Activated T-cell treated with anti-CD3 and anti-CD28 coated beads, Interleukin-2, amount 50 U/mL, for 1 hour (primary cell): Measurements from ENCODE around the gene DBI.
"Not testable (repeated sequence)": the region's sequence is repeated elsewhere in the genome, so short reads cannot be mapped to it uniquely, and the experiment has no call there.

ENCODE experiments used
- DNase-seq: peaks from one replicate; pipeline ENCODE4 v3.0.0-alpha.2; 2020

DBI gene

GRCh38 chr2:119402645-119403560 lies 36.1 kb downstream of the DBI start:
- no peak for DNase-seq

GRCh38 chr2:119403618-119404017 lies 36.8 kb downstream of the DBI start:
- DNase-seq = not testable (repeated sequence)

DNA sequence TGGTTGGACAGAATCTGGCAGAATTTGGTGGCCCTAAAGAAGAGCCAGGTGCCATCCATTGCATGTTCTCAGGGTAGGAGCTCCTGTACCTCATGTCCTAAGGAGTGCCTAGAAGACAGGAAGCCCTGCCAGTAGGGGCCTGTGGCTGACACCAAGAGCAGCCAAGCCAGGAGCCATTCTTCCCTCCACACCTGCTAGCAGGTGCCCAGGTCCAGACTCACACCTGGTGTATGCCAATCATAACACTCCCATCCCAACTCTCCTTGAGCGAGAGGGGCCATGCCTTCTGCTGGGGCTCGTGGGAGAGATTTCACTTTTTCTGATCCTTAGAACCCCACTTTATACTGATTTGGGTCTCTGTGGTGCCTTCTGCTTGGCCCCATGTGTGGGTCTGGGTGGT lies 38.4 kb downstream of the DBI start:
- no peak for DNase-seq

DNA sequence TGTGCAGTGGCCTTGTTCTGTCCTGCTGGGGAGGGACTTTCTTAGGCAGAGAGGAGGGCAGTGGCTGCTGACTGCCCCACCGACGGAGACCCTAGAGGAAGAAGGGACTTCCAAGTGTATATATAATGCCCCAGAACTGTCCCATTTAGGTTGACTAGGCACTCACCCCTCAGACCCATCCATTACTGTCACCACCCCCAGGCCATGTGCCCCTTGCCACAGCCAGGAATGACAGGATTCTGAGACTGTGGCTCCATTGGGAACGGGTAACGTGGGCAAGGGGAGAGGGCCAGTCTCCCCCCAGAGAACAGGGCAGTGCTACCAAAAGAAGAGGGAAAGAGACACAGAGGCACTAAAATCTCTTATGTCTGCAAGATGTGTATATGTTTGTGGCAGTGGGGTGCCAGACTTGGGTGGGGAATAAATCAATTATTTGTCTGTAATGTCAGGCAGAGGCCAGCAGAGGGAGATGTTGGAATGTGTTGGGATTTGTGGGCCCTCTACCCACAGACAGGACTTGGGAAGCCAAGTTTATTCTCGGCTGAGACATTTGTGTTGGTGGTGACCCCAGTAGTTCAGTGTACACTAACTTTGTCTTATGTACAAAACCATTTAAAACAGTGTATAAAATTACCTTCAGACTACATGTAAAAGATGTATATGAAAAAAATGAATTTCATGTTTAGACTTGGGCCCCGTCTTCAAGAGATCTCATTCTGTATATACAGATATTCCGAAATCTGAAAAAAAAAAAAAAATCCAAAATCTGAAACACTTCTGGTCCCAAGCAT lies 40.8 kb downstream of the DBI start:
- DNase-seq = no peak

DNA sequence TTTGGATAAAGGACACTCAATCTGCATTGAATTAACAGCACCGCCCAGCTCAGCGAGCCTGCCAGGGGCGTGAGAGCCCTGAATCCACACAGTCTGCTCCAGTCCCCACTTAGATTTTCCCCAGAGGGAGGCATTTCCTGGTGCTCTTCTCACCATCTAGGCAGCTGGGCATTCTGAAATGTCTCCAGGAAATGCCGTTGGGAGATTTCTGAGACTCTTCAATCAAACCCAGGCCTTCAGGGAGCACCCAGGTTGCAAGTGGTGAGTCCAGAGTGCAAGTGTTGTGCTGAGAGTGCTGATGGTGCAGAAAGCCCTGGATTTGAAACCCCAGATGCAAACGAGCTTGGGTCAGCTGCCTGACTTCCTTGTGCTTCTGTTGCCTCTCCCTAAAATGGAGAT lies 41.4 kb downstream of the DBI start:
- DNase-seq = no peak

DNA sequence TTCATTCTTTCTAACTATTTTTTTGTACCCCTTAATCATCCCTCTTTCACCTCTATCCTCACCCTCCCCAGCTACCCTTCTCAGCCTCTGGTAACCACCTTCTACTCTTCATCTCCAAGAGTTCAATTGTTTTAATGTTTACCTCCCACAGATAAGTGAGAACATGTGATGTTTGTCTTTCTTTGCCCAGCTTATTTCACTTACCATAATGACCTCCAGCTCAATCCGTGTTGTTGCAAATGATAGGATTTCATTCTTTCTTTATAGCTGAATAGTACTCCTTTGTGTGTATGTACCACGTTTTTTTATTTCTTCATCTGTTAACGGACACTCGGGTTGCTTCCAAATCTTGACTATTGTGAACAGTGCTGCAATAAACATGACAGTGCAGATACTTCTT lies 42.7 kb downstream of the DBI start:
- DNase-seq = no peak

DNA sequence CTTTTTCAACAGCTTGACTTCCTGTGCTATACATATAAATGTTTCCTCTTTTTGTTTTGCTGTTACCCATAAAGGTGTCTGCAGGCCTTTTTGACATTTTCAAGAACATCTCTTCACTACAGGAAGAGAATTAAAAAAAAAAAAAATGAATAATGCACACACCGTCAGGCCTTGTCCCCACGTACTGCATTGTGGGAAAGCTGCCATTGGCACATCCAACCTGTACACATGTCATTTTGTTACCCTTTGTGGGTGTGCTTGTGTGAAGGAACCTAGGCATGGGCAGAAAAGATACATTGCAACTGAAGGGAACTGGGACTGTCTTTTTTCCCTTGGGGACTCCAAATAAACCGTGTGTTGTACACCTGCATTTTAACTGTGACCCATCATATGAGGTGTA lies 48.1 kb downstream of the DBI start:
- no peak for DNase-seq

DNA sequence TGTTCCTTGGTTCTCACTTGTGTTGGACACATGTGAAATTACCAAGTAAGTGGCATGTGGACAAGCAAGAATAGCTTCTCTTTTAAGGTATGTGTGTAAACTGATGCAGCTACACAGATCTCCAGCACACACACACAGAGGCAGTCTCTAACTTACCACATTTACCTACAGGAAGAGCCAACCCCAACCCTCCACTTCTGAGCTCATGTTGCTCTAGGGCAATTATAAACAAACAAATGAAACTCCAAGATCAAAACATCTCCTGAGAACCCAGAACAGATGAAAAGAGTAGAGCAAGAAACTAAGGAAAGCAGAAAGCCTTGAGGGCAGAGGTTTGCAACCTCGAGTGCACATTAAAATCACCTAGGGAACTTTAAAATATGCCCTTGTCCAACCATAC lies 48.9 kb downstream of the DBI start:
- DNase-seq = no peak

DNA sequence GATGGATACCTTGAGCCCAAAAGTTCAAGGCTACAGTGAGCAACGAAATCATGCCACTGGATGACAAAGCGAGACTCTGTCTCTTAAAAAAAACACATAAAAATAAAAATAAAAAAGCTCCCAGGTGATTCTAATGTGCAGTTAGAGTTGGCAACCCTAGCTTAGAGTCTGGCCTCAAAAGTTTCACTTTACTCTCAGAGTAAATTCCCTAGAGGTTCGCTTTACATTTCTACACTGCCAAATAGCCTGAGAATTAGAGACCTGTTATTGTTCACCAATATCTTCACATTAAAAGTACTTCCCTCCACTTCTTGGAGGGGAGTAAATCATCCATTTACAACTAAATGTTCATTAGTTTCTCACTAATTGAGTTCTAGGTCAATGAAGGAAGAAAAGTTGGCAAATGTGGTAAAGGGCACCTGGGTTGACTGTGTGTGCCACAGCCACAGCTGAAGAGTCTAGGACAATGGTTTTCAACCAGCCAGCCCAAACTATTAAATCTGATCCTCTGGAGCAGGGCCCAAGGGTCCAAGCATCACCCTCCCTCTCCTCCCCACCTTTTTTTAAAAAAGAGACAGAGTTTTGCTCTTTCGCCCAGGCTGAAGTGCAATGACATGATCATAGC lies 49.6 kb downstream of the DBI start:
- DNase-seq = no peak

GRCh38 chr2:119417908-119418307 lies 51.1 kb downstream of the DBI start:
- no peak for DNase-seq

DNA sequence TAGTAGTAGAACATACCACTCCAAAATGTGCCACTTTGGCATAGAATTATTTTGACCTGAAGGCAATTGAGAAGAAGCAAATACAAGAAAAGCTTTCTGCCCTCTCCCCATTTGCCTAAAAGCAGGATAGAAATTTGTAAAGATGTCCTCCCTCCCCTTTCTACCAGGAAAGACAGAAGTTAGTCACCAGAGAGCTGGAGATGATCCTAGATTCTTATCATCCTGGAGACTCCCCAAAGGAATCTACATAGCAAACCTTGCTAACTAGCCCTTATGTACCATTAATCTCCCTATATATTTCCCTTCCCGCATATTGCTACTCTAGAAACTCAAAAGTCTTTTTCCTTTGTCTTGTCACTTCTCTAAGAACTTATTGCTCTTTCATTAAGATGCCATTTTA lies 52.3 kb downstream of the DBI start:
- DNase-seq = no peak

DNA sequence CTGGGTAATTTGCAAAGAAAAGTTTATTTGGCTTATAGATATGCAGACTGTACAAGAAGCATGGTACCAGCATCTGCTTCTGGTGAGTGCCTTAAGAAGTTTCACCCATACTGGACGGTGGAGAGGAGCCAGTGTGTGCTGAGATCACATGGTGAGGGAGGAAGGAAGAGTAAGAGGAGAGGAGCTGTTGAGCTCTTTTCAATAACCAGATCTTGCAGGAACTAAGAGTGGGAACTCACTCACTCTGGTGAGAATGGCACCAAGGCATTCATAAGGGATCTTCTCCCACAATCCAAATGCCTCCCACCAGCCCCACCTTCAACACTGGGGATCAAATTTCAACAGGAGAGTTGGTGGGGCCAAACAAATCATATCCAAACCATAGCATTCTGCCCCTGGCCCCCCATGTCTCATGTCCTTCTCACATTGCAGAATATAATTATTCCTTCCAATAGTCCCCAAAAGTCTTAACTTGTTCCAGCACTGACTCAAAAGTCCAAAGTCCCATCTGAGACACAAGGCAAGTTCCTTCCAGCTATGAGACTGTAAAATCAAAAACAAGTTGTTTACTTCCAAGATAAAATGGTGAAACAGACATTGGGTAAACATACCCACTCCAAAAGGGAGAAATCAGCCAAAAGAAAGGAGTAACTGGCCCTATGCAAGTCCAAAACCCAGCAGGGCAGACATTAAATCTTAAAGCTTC lies 53.2 kb downstream of the DBI start:
- DNase-seq = no peak

DNA sequence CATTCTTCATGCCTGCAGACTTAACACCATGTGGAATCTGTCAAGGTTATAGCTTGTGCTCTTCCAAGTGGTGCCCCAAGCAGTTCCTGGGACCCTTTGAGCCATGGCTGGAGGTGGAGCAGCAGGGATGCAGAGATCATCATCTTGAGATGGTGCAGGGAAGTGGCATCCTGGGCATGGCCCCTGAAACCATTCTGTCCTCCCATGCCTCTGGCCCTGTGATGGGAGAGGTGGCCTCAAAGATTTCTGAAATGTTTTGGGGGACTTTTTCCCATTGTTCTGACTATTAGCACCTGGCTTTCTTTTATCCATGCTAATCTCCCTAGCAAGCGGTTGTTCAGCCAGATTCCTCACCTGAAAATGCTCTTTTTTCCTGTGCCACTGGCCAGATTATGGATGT lies 54.5 kb downstream of the DBI start:
- DNase-seq = no peak

DNA sequence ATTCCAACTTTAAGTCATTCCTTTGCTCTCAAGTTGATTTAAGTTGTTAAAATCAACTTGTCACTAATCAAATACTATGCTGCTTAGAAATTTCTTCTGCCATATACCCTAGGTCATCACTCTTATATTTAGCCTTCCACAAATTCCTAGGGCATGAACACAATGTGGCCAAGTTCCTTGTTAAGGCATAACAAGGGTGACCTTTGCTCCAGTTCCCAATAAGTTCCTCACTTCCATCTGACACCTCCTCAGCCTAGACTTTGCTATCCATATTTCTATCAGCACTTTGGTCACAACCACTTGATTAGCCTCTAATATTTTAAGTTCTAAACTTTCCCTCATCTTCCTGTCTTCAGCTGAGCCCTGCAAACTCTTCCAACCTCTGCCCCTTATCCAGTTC lies 55.0 kb downstream of the DBI start:
- no peak for DNase-seq
